Epithelial cell of proximal tubule (primary cell): ENCODE results near the gene DUSP11. TPM values are rescaled to one million over a fixed set of nuclear protein-coding genes. Genes with fewer than 3 reads are reported as not detected.
A peak's percentile ranks its signal among the peaks of the same experiment; 100 is the strongest.

Experiments used
- DNase-seq: peaks from one replicate; pipeline ENCODE4 v3.0.0-alpha.2; 2011; ENCODE audit warnings: low read depth
- H3K4me3 ChIP-seq: 2 replicates; pipeline ENCODE4 v1.5.1; 2011; ENCODE audit warnings: low read depth, mild to moderate bottlenecking, low read length
- CTCF ChIP-seq: conservative IDR thresholded peaks from 2 replicates; pipeline ENCODE4 v1.5.1; 2012; ENCODE audit warnings: low read depth, mild to moderate bottlenecking, low read length
- total RNA-seq: library from RNA; depleted of rRNA; stranded (reverse); fragments of >200 nt; gene quantifications from 2 replicates; pipeline ENCODE4 v1.2.3, GENCODE V29; 2015

DUSP11 gene
- 20.9 and 29.2 TPM in 2 replicates for total RNA-seq

GRCh38 chr2:73779467-73780236 lies at the start of gene DUSP11:
DUSP11 (minus strand) TSS chr2:73780103; CDS start chr2:73779974, 129 bp downstream.
- peak; percentile 94 for TF ChIP-seq CTCF
- H3K4me3 ChIP-seq: peak within 1 kb of the TSS; percentile 99
- peak; percentile 56 for DNase-seq

GRCh38 chr2:73828818-73829570 lies 49.1 kb upstream of the DUSP11 start, which contains the start of gene STAMBP:
STAMBP (plus strand) TSS chr2:73828961; CDS start chr2:73830857, 1,896 bp downstream.
- TF ChIP-seq CTCF: no peak
- peak; percentile 76 for DNase-seq
- peak within 1 kb of the TSS; percentile 86 for H3K4me3 ChIP-seq

GRCh38 chr2:73828389-73828817 lies 48.5 kb upstream of the DUSP11 start:
- DNase-seq: no peak
- H3K4me3 ChIP-seq: peak overlapping the region; percentile 86
- TF ChIP-seq CTCF: no peak

GRCh38 chr2:73827660-73828388 lies 47.9 kb upstream of the DUSP11 start:
- peak overlapping the region; percentile 86 for H3K4me3 ChIP-seq
- DNase-seq: no peak
- no peak for TF ChIP-seq CTCF

GRCh38 chr2:73827018-73827417 lies 47.1 kb upstream of the DUSP11 start:
- TF ChIP-seq CTCF: peak; percentile 52
- no peak for DNase-seq

GRCh38 chr2:73825408-73825807 lies 45.5 kb upstream of the DUSP11 start:
- no peak overlapping the region for H3K4me3 ChIP-seq
- DNase-seq: no peak
- TF ChIP-seq CTCF: no peak

More at GRCh38 chr2:73827018-73827417, 47.1 kb upstream of the DUSP11 start:
- no peak overlapping the region for H3K4me3 ChIP-seq
